ENCODE data around the gene CRB2. TPM values are rescaled to one million over a fixed set of nuclear protein-coding genes. Genes with fewer than 3 reads are reported as not detected.

CRB2 gene
- total and polyA plus RNA-seq, 2 donors (not counting 1 experiment from before 2014, with no cell fraction given): not detected

DNA sequence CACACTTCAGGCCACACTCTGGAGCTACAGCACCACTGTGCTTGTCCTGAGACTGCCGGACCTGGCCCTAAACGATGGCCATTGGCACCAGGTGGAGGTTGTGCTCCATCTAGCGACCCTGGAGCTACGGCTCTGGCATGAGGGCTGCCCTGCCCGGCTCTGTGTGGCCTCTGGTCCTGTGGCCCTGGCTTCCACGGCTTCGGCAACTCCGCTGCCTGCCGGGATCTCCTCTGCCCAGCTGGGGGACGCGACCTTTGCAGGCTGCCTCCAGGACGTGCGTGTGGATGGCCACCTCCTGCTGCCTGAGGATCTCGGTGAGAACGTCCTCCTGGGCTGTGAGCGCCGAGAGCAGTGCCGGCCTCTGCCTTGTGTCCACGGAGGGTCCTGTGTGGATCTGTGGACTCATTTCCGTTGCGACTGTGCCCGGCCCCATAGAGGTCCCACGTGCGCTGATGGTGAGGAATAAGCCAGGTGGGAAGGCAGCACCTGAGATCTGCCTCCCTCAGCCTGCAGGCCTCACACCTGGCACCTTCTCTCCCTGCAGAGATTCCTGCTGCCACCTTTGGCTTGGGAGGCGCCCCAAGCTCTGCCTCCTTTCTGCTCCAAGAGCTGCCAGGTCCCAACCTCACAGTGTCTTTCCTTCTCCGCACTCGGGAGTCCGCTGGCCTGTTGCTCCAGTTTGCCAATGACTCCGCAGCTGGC lies 14.7 kb downstream of the CRB2 start:
- no peak overlapping the region for H2AFZ ChIP-seq (ENCODE audit: low read length)
- H3K9ac ChIP-seq (ENCODE audit: insufficient read depth, low read length): no peak overlapping the region
- H3K9me3 ChIP-seq (ENCODE audit: control insufficient read depth, insufficient read depth, low read depth, low read length): no peaks in the 10 kb centered on the region
- no peak overlapping the region for H3K27ac ChIP-seq (ENCODE audit: insufficient read depth, low read length)
- peaks cover 37% of the 10 kb centered on the region for H3K27me3 ChIP-seq (ENCODE audit: control insufficient read depth, insufficient read depth, low read length)
- DNase-seq (ENCODE audit: low read depth in 2 of 2): no peak
- no peak overlapping the region for H3K4me3 ChIP-seq (replicated peaks in 1 of 4; ENCODE audit: control extremely low read depth in 1 of 4, insufficient read depth in 1 of 4, low read depth in 3 of 4, low read length in 4 of 4)
- TF ChIP-seq EZH2 (IDR thresholded peaks at IDR 0.05; ENCODE audit: low read length, missing control alignments): no peak
- TF ChIP-seq, protein P1, sequence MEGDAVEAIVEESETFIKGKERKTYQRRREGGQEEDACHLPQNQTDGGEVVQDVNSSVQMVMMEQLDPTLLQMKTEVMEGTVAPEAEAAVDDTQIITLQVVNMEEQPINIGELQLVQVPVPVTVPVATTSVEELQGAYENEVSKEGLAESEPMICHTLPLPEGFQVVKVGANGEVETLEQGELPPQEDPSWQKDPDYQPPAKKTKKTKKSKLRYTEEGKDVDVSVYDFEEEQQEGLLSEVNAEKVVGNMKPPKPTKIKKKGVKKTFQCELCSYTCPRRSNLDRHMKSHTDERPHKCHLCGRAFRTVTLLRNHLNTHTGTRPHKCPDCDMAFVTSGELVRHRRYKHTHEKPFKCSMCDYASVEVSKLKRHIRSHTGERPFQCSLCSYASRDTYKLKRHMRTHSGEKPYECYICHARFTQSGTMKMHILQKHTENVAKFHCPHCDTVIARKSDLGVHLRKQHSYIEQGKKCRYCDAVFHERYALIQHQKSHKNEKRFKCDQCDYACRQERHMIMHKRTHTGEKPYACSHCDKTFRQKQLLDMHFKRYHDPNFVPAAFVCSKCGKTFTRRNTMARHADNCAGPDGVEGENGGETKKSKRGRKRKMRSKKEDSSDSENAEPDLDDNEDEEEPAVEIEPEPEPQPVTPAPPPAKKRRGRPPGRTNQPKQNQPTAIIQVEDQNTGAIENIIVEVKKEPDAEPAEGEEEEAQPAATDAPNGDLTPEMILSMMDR (conservative IDR thresholded peaks at IDR 0.05 in 1 of 2, IDR thresholded peaks at IDR 0.05 in 1 of 2; ENCODE audit: low read depth in 1 of 2, low read length in 2 of 2): no peak
- no peak overlapping the region for H3K4me2 ChIP-seq (ENCODE audit: extremely low read depth, insufficient read depth, low read length)
- no peaks in the 10 kb centered on the region for H3K36me3 ChIP-seq (ENCODE audit: control insufficient read depth, insufficient read depth, low read length)
- H3K4me1 ChIP-seq (ENCODE audit: control insufficient read depth, extremely low read depth, insufficient read depth, low read length): no peaks in the 10 kb centered on the region
- H3K79me2 ChIP-seq (ENCODE audit: control insufficient read depth, insufficient read depth, low read length): no peaks in the 10 kb centered on the region
- no peaks in the 10 kb centered on the region for H4K20me1 ChIP-seq (ENCODE audit: control insufficient read depth, extremely low read depth, insufficient read depth, low read length)

DNA sequence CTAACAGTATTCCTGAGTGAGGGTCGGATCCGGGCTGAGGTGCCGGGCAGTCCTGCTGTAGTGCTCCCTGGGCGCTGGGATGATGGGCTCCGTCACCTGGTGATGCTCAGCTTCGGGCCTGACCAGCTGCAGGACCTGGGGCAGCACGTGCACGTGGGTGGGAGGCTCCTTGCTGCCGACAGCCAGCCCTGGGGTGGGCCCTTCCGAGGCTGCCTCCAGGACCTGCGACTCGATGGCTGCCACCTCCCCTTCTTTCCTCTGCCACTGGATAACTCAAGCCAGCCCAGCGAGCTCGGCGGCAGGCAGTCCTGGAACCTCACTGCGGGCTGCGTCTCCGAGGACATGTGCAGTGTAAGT lies 15.2 kb downstream of the CRB2 start:
- no peak overlapping the region for H3K9ac ChIP-seq (ENCODE audit: insufficient read depth, low read length)
- no peaks in the 10 kb centered on the region for H3K4me1 ChIP-seq (ENCODE audit: control insufficient read depth, extremely low read depth, insufficient read depth, low read length)
- H3K9me3 ChIP-seq (ENCODE audit: control insufficient read depth, insufficient read depth, low read depth, low read length): no peaks in the 10 kb centered on the region
- H3K4me2 ChIP-seq (ENCODE audit: extremely low read depth, insufficient read depth, low read length): no peak overlapping the region
- DNase-seq (ENCODE audit: low read depth in 2 of 2): no peak
- H3K36me3 ChIP-seq (ENCODE audit: control insufficient read depth, insufficient read depth, low read length): no peaks in the 10 kb centered on the region
- no peak for TF ChIP-seq EZH2 (IDR thresholded peaks at IDR 0.05; ENCODE audit: low read length, missing control alignments)
- TF ChIP-seq, protein P1 (conservative IDR thresholded peaks at IDR 0.05 in 1 of 2, IDR thresholded peaks at IDR 0.05 in 1 of 2; ENCODE audit: low read depth in 1 of 2, low read length in 2 of 2): no peak
- H2AFZ ChIP-seq (ENCODE audit: low read length): no peak overlapping the region
- no peaks in the 10 kb centered on the region for H3K79me2 ChIP-seq (ENCODE audit: control insufficient read depth, insufficient read depth, low read length)
- no peaks in the 10 kb centered on the region for H4K20me1 ChIP-seq (ENCODE audit: control insufficient read depth, extremely low read depth, insufficient read depth, low read length)
- H3K27ac ChIP-seq (ENCODE audit: insufficient read depth, low read length): no peak overlapping the region
- no peak overlapping the region for H3K4me3 ChIP-seq (replicated peaks in 1 of 4; ENCODE audit: control extremely low read depth in 1 of 4, insufficient read depth in 1 of 4, low read depth in 3 of 4, low read length in 4 of 4)
- H3K27me3 ChIP-seq (ENCODE audit: control insufficient read depth, insufficient read depth, low read length): peaks cover 37% of the 10 kb centered on the region

DNA sequence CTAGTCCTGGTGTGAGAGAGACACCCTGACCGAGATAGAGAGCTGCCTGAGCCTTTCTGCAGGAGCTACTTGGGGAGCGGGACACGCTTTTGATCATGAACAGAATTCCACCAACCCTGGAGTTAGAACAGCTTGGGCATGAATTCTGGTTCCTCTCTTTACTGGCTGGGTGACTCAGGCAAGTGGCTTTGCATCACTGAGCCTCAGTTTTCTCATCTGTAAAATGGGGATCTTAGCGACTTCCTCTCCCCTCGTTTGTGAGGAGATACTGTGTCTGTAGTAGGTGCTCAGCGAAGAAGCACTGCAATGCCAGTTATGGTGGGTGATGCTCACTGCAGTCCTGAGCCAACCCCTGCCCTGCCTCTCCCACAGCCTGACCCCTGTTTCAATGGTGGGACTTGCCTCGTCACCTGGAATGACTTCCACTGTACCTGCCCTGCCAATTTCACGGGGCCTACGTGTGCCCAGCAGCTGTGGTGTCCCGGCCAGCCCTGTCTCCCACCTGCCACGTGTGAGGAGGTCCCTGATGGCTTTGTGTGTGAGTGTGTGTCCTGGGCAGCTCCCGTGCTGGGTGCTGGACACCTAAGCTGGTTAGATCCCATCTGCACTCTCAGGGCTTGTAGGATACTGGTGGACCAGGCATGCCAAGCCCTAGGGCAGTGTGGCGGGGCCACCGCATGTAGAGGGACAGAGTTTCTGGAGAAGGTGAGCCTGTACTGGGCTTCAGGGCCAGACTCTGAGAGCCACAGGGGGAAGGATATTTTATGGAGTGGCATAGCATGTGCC lies 16.0 kb downstream of the CRB2 start:
- no peaks in the 10 kb centered on the region for H3K79me2 ChIP-seq (ENCODE audit: control insufficient read depth, insufficient read depth, low read length)
- no peaks in the 10 kb centered on the region for H3K36me3 ChIP-seq (ENCODE audit: control insufficient read depth, insufficient read depth, low read length)
- no peak for DNase-seq (ENCODE audit: low read depth in 2 of 2)
- H3K4me1 ChIP-seq (ENCODE audit: control insufficient read depth, extremely low read depth, insufficient read depth, low read length): no peaks in the 10 kb centered on the region
- H3K27ac ChIP-seq (ENCODE audit: insufficient read depth, low read length): no peak overlapping the region
- no peak overlapping the region for H2AFZ ChIP-seq (ENCODE audit: low read length)
- no peak overlapping the region for H3K4me3 ChIP-seq (replicated peaks in 1 of 4; ENCODE audit: control extremely low read depth in 1 of 4, insufficient read depth in 1 of 4, low read depth in 3 of 4, low read length in 4 of 4)
- peaks cover 37% of the 10 kb centered on the region for H3K27me3 ChIP-seq (ENCODE audit: control insufficient read depth, insufficient read depth, low read length)
- no peaks in the 10 kb centered on the region for H4K20me1 ChIP-seq (ENCODE audit: control insufficient read depth, extremely low read depth, insufficient read depth, low read length)
- no peak overlapping the region for H3K9ac ChIP-seq (ENCODE audit: insufficient read depth, low read length)
- TF ChIP-seq EZH2 (IDR thresholded peaks at IDR 0.05; ENCODE audit: low read length, missing control alignments): no peak
- TF ChIP-seq, protein P1 (conservative IDR thresholded peaks at IDR 0.05 in 1 of 2, IDR thresholded peaks at IDR 0.05 in 1 of 2; ENCODE audit: low read depth in 1 of 2, low read length in 2 of 2): no peak
- H3K9me3 ChIP-seq (ENCODE audit: control insufficient read depth, insufficient read depth, low read depth, low read length): no peaks in the 10 kb centered on the region
- H3K4me2 ChIP-seq (ENCODE audit: extremely low read depth, insufficient read depth, low read length): no peak overlapping the region

Measured in fibroblast of lung (primary cell).